ENCODE data around the gene SRSF12. TPM values are rescaled to one million over a fixed set of nuclear protein-coding genes. Genes with fewer than 3 reads are reported as not detected.

Gene SRSF12
- total and polyA plus RNA-seq, 2 donors (not counting 3 experiments of a cell fraction or from before 2014, with no cell fraction given): 0.07 to 0.18 TPM

- no peak overlapping the region for H3K4me2 ChIP-seq (ENCODE audit: insufficient read depth, low read length)
- dilution Hi-C loops (cut with MboI; ENCODE audit: extremely low pct_ligation_motif_present, low sequenced_read_pairs) (no loop called here), intact Hi-C loops (cut with micrococcal nuclease) (no loop called here)
- H2AFZ ChIP-seq (ENCODE audit: low read depth, low read length): no peak overlapping the region
- no peaks in the 10 kb centered on the region for H3K4me1 ChIP-seq (ENCODE audit: control insufficient read depth, extremely low read depth, insufficient read depth, low read length)
- H3K36me3 ChIP-seq (ENCODE audit: control insufficient read depth in 2 of 2, extremely low read depth in 1 of 2, insufficient read depth in 2 of 2, low read length in 2 of 2): no peaks in the 10 kb centered on the region
- no peaks in the 10 kb centered on the region for H3K9me1 ChIP-seq (replicated peaks; ENCODE audit: control insufficient read depth, extremely low read depth, insufficient read depth, low read length)
- H3K27me3 ChIP-seq (ENCODE audit: control insufficient read depth in 2 of 2, insufficient read depth in 2 of 2, low read length in 2 of 2): peaks cover 3 to 11% of the 10 kb centered on the region in 2 experiments
- no peaks in the 10 kb centered on the region for H3K79me2 ChIP-seq (ENCODE audit: control insufficient read depth, insufficient read depth, low read length)
- FAIRE-seq (no peak), DNase-seq (ENCODE audit: low read depth, low spot score) (no peak)
- CTCF ChIA-PET: no interaction called here
- no peak overlapping the region for H3K4me3 ChIP-seq (replicated peaks in 1 of 3; ENCODE audit: insufficient read depth in 1 of 3, low read depth in 1 of 3, low read length in 3 of 3)
- POLR2A ChIA-PET: interaction anchor here (0.7 kb wide), 1 partner anchor 52 kb away, joined by 3 read pairs; no protein-coding TSS in a partner anchor
- no peak overlapping the region for H3K9ac ChIP-seq (replicated peaks; ENCODE audit: extremely low read depth, insufficient read depth, low read length)
- no peak for TF ChIP-seq MYC (IDR thresholded peaks at IDR 0.05; ENCODE audit: low read depth, low read length)
- TF ChIP-seq CTCF (IDR thresholded peaks at IDR 0.05; ENCODE audit: extremely low read depth in 1 of 2, insufficient read depth in 1 of 2, low read depth in 1 of 2, low read length in 2 of 2): no peak
- no peak for TF ChIP-seq EZH2 (IDR thresholded peaks at IDR 0.05; ENCODE audit: borderline replicate concordance, low read depth, low read length, severe bottlenecking)
- no peak for TF ChIP-seq JUN (IDR thresholded peaks at IDR 0.05; ENCODE audit: borderline replicate concordance, insufficient read depth, insufficient read length, low read depth)
- no peak for TF ChIP-seq MAX (IDR thresholded peaks at IDR 0.05; ENCODE audit: insufficient read depth, insufficient read length)
- no peak for TF ChIP-seq GATA2 (IDR thresholded peaks at IDR 0.05; ENCODE audit: insufficient read depth, insufficient read length, low read depth, low read length)
- no peak for TF ChIP-seq FOS (IDR thresholded peaks at IDR 0.05; ENCODE audit: borderline replicate concordance, insufficient read depth, low read length)
- no peak for TF ChIP-seq POLR2AphosphoS5 (IDR thresholded peaks at IDR 0.05; ENCODE audit: insufficient read depth, low read depth, low read length)
- TF ChIP-seq POLR2A (IDR thresholded peaks at IDR 0.05; ENCODE audit: low read depth, low read length): no peak
- H4K20me1 ChIP-seq (replicated peaks; ENCODE audit: control insufficient read depth, extremely low read depth, insufficient read depth, low read length): no peaks in the 10 kb centered on the region
- BruUV-seq (replicated peaks): no TSS peak
- no peak overlapping the region for H3K27ac ChIP-seq (ENCODE audit: insufficient read depth, low read depth, low read length)
- H3K9me3 ChIP-seq (replicated peaks; ENCODE audit: control insufficient read depth, insufficient read depth, low read length): no peaks in the 10 kb centered on the region
Measured at GRCh38 chr6:89073840-89074239, 44.0 kb downstream of the SRSF12 start.

Measured in endothelial cell of umbilical vein (primary cell).